K562 (cell line): ENCODE data around the gene PIAS3. TPM values are rescaled to one million over a fixed set of nuclear protein-coding genes. Genes with fewer than 3 reads are reported as not detected.

Experiments used
- ATAC-seq: fragments of 200-7000 bp; cut with Tn5 transposase; 3 replicates; pipeline ENCODE4 v1.9.1; 2020; ENCODE audit warnings: moderate library complexity
- BruUV-seq: library from RNA; stranded (reverse); fragments of 400-500 nt; replicated peaks from 2 replicates; lab custom pipeline; 2021; lab: Mats Ljungman, UMichigan
- CTCF ChIA-PET: fragments of 300-600 bp; formaldehyde crosslinking; extraction: SDS; loops from one replicate; lab custom pipeline; 2021; ENCODE audit warnings: low intra/inter-chr PET ratio; lab: Yijun Ruan, JAX
- POLR2A ChIA-PET: fragments of 300-600, 350-650 bp; sonication (Branson Sonifier 250); formaldehyde crosslinking; extraction: SDS; loops from one replicate; lab custom pipeline; 2021; ENCODE audit warnings: antibody characterized with exemption, inconsistent platforms; lab: Yijun Ruan, JAX
- DNase-seq, 4 experiments: peaks; one replicate each; pipeline versions ENCODE4 v3.0.0 to v3.0.0-alpha.2; 2011 to 2018; ENCODE audit warnings: low spot score in 3 of 4, mixed read lengths in 3 of 4; ENCODE audit errors: extremely low read depth in 1 of 4
- FAIRE-seq: peaks from 2 replicates; lab custom pipeline; 2011; peaks lifted over from hg19 to GRCh38; lab: Jason Lieb, UNC
- H2AFZ ChIP-seq: 2 replicates; pipeline ENCODE4 v1.6.0; 2011; ENCODE audit warnings: low read depth, low read length, control low read depth, inconsistent platforms
- H3K27ac ChIP-seq: fragments of 200-600 bp; 3 replicates; pipeline ENCODE4 v1.8.0; 2011; ENCODE audit warnings: low read depth, mild to moderate bottlenecking, control low read depth, inconsistent platforms, low read length, moderate library complexity, mixed read lengths; ENCODE audit errors: extremely low read depth
- H3K27me3 ChIP-seq, 2 experiments: fragments of 300-600 bp in 1 of 2; 2 replicates in 1 of 2; 3 replicates in 1 of 2; pipeline versions ENCODE4 v1.6.0 to v1.8.0; 2011; ENCODE audit warnings: inconsistent platforms in 2 of 2, low read length in 2 of 2, mild to moderate bottlenecking in 1 of 2, mixed read lengths in 1 of 2, moderate library complexity in 1 of 2; ENCODE audit not compliant: control insufficient read depth in 2 of 2, insufficient read depth in 2 of 2
- H3K36me3 ChIP-seq: fragments of 300-600 bp; 3 replicates; pipeline ENCODE4 v1.8.0; 2011; ENCODE audit warnings: mild to moderate bottlenecking, low read length, inconsistent platforms; ENCODE audit not compliant: control insufficient read depth, insufficient read depth
- H3K4me1 ChIP-seq, 2 experiments: fragments of 200-600 bp in 1 of 2; replicated peaks in 1 of 2; 2 replicates in 1 of 2; 3 replicates in 1 of 2; pipeline versions ENCODE4 v1.5.1 to v1.8.0; 2011; ENCODE audit warnings: inconsistent platforms in 2 of 2, low read length in 2 of 2, mild to moderate bottlenecking in 1 of 2, mixed read lengths in 1 of 2, moderate library complexity in 1 of 2; ENCODE audit not compliant: control insufficient read depth in 2 of 2, insufficient read depth in 2 of 2
- H3K4me2 ChIP-seq: 2 replicates; pipeline ENCODE4 v1.6.1; 2011; ENCODE audit warnings: low read length, control low read depth, inconsistent platforms, mixed read lengths; ENCODE audit not compliant: insufficient read depth
- H3K4me3 ChIP-seq: fragments of 200-600 bp; sonication (generic), shearing (Covaris generic); 2 replicates; pipeline ENCODE4 v1.5.1; 2016; ENCODE audit warnings: control low read depth, inconsistent platforms
- H3K79me2 ChIP-seq: fragments of 200-600 bp; 3 replicates; pipeline ENCODE4 v1.8.0; 2011; ENCODE audit warnings: low read length, inconsistent platforms; ENCODE audit not compliant: control insufficient read depth, insufficient read depth
- H3K9ac ChIP-seq, 2 experiments: 2 replicates each; pipeline versions ENCODE4 v1.6.0 to v1.6.1; 2011; ENCODE audit warnings: low read depth in 2 of 2, low read length in 2 of 2, control low read depth in 1 of 2, inconsistent platforms in 1 of 2, mild to moderate bottlenecking in 1 of 2, mixed read lengths in 1 of 2; ENCODE audit not compliant: insufficient read depth in 1 of 2
- H3K9me1 ChIP-seq: one replicate; pipeline ENCODE4 v1.6.0; 2011; ENCODE audit warnings: inconsistent platforms, mild to moderate bottlenecking, low read length, moderate library complexity; ENCODE audit not compliant: control insufficient read depth, insufficient read depth
- H3K9me3 ChIP-seq: replicated peaks from 2 replicates; pipeline ENCODE4 v1.5.1; 2011; ENCODE audit warnings: low read depth, low read length, inconsistent platforms; ENCODE audit not compliant: control insufficient read depth, insufficient read depth
- H4K20me1 ChIP-seq: replicated peaks from 2 replicates; pipeline ENCODE4 v1.6.1; 2011; ENCODE audit warnings: low read length, inconsistent platforms, mixed read lengths; ENCODE audit not compliant: control insufficient read depth, insufficient read depth
- CHD1 ChIP-seq: fragments of 200-600 bp; sonication (generic); IDR thresholded peaks from one replicate; pipeline ENCODE4 v1.6.1; 2012; ENCODE audit warnings: mild to moderate bottlenecking, moderate library complexity, low read length, inconsistent platforms
- CSDE1 ChIP-seq, 2 experiments: fragments of 450-650 bp; IDR thresholded peaks; 2 replicates each; pipeline ENCODE4 v1.6.1; 2016; ENCODE audit warnings: mild to moderate bottlenecking in 1 of 2
- EZH2 ChIP-seq: IDR thresholded peaks from 2 replicates; pipeline ENCODE4 v1.6.1; 2012; ENCODE audit warnings: low read depth, mild to moderate bottlenecking, inconsistent platforms, low read length, borderline replicate concordance
- FOXA3 ChIP-seq, 2 experiments: fragments of 450-650 bp in 1 of 2; sonication (generic) in 1 of 2; formaldehyde crosslinking; IDR thresholded peaks in 1 of 2; conservative IDR thresholded peaks in 1 of 2; 2 replicates each; pipeline versions ENCODE4 v1.4.0 to v1.8.0; 2020 to 2022; ENCODE audit warnings: mild to moderate bottlenecking in 2 of 2, missing genetic modification reagents in 1 of 2
- SMARCC2 ChIP-seq: fragments of 450-650 bp; IDR thresholded peaks from 2 replicates; pipeline ENCODE4 v1.6.1; 2017; ENCODE audit warnings: antibody characterized with exemption, moderate library complexity, mild to moderate bottlenecking, low read depth
- SMARCE1 ChIP-seq: fragments of 450-650 bp; IDR thresholded peaks from 2 replicates; pipeline ENCODE4 v1.7.1; 2016; ENCODE audit warnings: mild to moderate bottlenecking
- STAT5B ChIP-seq: fragments of 250-450 bp; sonication (Bioruptor Pico); IDR thresholded peaks from 2 replicates; pipeline ENCODE4 v1.8.0; 2021; ENCODE audit warnings: mild to moderate bottlenecking, inconsistent platforms
- TGIF2 ChIP-seq: sonication (generic); formaldehyde crosslinking; IDR thresholded peaks from 2 replicates; pipeline ENCODE4 v1.8.1; 2022; ENCODE audit warnings: mild to moderate bottlenecking, missing genetic modification reagents, moderate library complexity
- ZNF780A ChIP-seq: fragments of 250-450 bp; sonication (Bioruptor Pico); IDR thresholded peaks from 2 replicates; pipeline ENCODE4 v1.5.0; 2021; ENCODE audit warnings: mild to moderate bottlenecking
- WGBS: fragments of 100-300 bp; shearing (Covaris generic); methylation state at CpG from one replicate; pipeline ENCODE4 v1.1.6; 2016; ENCODE audit warnings: low coverage, mixed read lengths; ENCODE audit not compliant: insufficient coverage; ENCODE audit errors: missing lambda C conversion rate; 5-methylcytosine and 5-hydroxymethylcytosine counted together
- in situ Hi-C: fragments of 300-500 bp; cut with MboI; formaldehyde crosslinking; loops from 4 replicates; pipeline ENCODE4 v1.15.0; 2018; ENCODE audit warnings: inconsistent platforms, mixed read lengths
- intact Hi-C: fragments of 100-400 bp; cut with micrococcal nuclease; formaldehyde crosslinking; loops from 2 replicates; pipeline ENCODE4 v1.14.2; 2022
- polyA plus RNA-seq, 8 experiments: library from polyadenylated mRNA; depleted of rRNA in 4 of 8; stranded (reverse) in 5 of 8; unstranded in 3 of 8; fragments of >200 nt; fragmentation: Nextera tagmentation in 2 of 8; fragmentation: Illumina TruSeq in 1 of 8; extraction: Ambion mirVana in 2 of 8; extraction: Trizol in 1 of 8; gene quantifications; 2 replicates each; pipeline versions ENCODE4 v1.2.1 to v1.2.3, GENCODE V29; 2011 to 2014; ENCODE audit warnings: inconsistent platforms in 1 of 8, missing spikeins in 1 of 8
- total RNA-seq, 7 experiments: library from RNA; depleted of rRNA in 6 of 7; stranded (reverse); fragments of >200 nt in 6 of 7; fragmentation: Illumina TruSeq in 2 of 7; extraction: Trizol in 2 of 7; gene quantifications; 2 replicates each; pipeline versions ENCODE4 v1.2.1 to v1.2.3, GENCODE V29; 2011 to 2021; ENCODE audit warnings: low replicate concordance in 1 of 7
- TF ChIP-seq, protein P1 (sequence below): fragments of 450-650 bp; IDR thresholded peaks from 2 replicates; pipeline ENCODE4 v1.6.1; 2016; ENCODE audit warnings: mild to moderate bottlenecking, moderate library complexity

The PIAS3 gene
- total and polyA plus RNA-seq, 9 of the 15 experiments (the other 6 are each of a cell fraction or from before 2014, with no cell fraction given) = 1.1 to 25.6 (median 7.9) TPM

DNA sequence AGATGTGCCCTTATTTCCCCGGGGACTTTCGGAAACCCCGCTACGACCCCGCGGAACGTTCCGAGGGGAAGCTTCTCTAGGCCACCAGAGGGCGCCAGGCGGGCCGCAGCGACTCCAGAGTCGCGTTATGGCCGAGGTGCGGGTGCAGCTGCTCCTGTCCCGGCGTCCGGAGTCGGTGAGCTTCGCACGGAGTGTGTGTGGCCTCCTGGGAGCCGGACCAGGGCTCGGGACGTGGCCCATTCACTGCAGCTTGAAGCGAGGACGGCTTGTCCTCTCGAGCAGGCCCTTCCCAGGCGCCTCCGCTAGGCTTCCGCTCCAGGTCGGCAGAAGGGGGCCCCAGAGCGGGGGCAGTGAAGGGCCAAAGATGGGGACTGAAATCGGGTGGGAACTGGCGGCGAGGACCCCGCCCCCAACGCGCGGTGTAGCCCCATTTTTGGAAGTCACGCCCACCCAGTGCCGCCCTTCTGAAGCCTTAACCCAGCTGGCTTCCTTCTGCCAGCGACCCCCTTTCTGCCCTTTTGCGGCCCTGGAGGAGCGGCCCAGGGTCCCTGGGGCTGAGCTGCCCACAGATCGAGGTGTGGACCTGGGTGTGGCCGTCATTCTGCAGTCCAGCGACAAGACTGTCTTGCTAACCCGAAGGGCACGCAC is 13.2 kb downstream of the PIAS3 start, which contains the start of gene NUDT17:
NUDT17 (plus strand) TSS at position 117 of the 648 bp plus-strand sequence; CDS start at position 128, 11 bp downstream.
- Histone ChIP-seq H2AFZ (peak within 1 kb of the TSS; percentile 96), H3K4me2 (peak within 1 kb of the TSS; percentile 82), H3K9ac (peak within 1 kb of the TSS; percentile 68 to 93), H3K9me3 (no peaks in the 10 kb centered on the region), H3K79me2 (no peaks in the 10 kb centered on the region), H3K4me3 (peak within 1 kb of the TSS; percentile 54), H3K36me3 (peaks cover 54% of the 10 kb centered on the region), H3K4me1 (peaks cover 7 to 20% of the 10 kb centered on the region in 2 experiments; a peak in 4 of 5 replicates), H3K27me3 (no peaks in the 10 kb centered on the region), H3K27ac (peak within 1 kb of the TSS; percentile 59), H4K20me1 (no peaks in the 10 kb centered on the region), H3K9me1 (no peaks in the 10 kb centered on the region)
- peak; percentile 71 for FAIRE-seq
- in situ Hi-C loops = loop anchor here (5.0 kb wide), 1 partner anchor 167 kb away; no protein-coding TSS in a partner anchor
- intact Hi-C loops = loop anchor here (1.0 to 5.0 kb wide), 5 partner anchors 13 to 168 kb away; partner anchors contain the start of genes ITGA10 and PIAS3
- CTCF ChIA-PET = interaction anchor here (0.6 to 2.5 kb wide), 5 partner anchors 10 to 168 kb away, joined by 3 to 16 read pairs (median 6); partner anchors contain the start of genes ANKRD35 and ITGA10
- TSS peak; percentile 43 for BruUV-seq
- DNase-seq = peak; percentile 82 to 89 (median 86)
- POLR2A ChIA-PET = interaction anchor here (0.6 to 6.8 kb wide), 17 partner anchors 11 to 206 kb away, joined by 3 to 40 read pairs (median 5); partner anchors contain the start of genes ANKRD34A, PIAS3, POLR3GL and RBM8A
- ATAC-seq = peak; percentile 89
- under 1% methylated on average over 48 of the region's 50 CpGs for WGBS
- TF ChIP-seq EZH2 = no peak
- TF ChIP-seq CSDE1 (IDR thresholded peaks at IDR 0.05) = no peak
- TF ChIP-seq CHD1 = peak; percentile 31
- no peak for TF ChIP-seq ZNF780A (CRISPR knock-in tag)
- no peak for TF ChIP-seq STAT5B (CRISPR knock-in tag)
- TF ChIP-seq TGIF2 (CRISPR knock-in tag) = no peak
- TF ChIP-seq SMARCE1 = no peak
- no peak; a peak in 1 of 4 replicates for TF ChIP-seq FOXA3 (CRISPR knock-in tag; conservative IDR thresholded peaks at IDR 0.05 in 1 of 2, IDR thresholded peaks at IDR 0.05 in 1 of 2)
- TF ChIP-seq SMARCC2 = no peak
- TF ChIP-seq, protein P1, sequence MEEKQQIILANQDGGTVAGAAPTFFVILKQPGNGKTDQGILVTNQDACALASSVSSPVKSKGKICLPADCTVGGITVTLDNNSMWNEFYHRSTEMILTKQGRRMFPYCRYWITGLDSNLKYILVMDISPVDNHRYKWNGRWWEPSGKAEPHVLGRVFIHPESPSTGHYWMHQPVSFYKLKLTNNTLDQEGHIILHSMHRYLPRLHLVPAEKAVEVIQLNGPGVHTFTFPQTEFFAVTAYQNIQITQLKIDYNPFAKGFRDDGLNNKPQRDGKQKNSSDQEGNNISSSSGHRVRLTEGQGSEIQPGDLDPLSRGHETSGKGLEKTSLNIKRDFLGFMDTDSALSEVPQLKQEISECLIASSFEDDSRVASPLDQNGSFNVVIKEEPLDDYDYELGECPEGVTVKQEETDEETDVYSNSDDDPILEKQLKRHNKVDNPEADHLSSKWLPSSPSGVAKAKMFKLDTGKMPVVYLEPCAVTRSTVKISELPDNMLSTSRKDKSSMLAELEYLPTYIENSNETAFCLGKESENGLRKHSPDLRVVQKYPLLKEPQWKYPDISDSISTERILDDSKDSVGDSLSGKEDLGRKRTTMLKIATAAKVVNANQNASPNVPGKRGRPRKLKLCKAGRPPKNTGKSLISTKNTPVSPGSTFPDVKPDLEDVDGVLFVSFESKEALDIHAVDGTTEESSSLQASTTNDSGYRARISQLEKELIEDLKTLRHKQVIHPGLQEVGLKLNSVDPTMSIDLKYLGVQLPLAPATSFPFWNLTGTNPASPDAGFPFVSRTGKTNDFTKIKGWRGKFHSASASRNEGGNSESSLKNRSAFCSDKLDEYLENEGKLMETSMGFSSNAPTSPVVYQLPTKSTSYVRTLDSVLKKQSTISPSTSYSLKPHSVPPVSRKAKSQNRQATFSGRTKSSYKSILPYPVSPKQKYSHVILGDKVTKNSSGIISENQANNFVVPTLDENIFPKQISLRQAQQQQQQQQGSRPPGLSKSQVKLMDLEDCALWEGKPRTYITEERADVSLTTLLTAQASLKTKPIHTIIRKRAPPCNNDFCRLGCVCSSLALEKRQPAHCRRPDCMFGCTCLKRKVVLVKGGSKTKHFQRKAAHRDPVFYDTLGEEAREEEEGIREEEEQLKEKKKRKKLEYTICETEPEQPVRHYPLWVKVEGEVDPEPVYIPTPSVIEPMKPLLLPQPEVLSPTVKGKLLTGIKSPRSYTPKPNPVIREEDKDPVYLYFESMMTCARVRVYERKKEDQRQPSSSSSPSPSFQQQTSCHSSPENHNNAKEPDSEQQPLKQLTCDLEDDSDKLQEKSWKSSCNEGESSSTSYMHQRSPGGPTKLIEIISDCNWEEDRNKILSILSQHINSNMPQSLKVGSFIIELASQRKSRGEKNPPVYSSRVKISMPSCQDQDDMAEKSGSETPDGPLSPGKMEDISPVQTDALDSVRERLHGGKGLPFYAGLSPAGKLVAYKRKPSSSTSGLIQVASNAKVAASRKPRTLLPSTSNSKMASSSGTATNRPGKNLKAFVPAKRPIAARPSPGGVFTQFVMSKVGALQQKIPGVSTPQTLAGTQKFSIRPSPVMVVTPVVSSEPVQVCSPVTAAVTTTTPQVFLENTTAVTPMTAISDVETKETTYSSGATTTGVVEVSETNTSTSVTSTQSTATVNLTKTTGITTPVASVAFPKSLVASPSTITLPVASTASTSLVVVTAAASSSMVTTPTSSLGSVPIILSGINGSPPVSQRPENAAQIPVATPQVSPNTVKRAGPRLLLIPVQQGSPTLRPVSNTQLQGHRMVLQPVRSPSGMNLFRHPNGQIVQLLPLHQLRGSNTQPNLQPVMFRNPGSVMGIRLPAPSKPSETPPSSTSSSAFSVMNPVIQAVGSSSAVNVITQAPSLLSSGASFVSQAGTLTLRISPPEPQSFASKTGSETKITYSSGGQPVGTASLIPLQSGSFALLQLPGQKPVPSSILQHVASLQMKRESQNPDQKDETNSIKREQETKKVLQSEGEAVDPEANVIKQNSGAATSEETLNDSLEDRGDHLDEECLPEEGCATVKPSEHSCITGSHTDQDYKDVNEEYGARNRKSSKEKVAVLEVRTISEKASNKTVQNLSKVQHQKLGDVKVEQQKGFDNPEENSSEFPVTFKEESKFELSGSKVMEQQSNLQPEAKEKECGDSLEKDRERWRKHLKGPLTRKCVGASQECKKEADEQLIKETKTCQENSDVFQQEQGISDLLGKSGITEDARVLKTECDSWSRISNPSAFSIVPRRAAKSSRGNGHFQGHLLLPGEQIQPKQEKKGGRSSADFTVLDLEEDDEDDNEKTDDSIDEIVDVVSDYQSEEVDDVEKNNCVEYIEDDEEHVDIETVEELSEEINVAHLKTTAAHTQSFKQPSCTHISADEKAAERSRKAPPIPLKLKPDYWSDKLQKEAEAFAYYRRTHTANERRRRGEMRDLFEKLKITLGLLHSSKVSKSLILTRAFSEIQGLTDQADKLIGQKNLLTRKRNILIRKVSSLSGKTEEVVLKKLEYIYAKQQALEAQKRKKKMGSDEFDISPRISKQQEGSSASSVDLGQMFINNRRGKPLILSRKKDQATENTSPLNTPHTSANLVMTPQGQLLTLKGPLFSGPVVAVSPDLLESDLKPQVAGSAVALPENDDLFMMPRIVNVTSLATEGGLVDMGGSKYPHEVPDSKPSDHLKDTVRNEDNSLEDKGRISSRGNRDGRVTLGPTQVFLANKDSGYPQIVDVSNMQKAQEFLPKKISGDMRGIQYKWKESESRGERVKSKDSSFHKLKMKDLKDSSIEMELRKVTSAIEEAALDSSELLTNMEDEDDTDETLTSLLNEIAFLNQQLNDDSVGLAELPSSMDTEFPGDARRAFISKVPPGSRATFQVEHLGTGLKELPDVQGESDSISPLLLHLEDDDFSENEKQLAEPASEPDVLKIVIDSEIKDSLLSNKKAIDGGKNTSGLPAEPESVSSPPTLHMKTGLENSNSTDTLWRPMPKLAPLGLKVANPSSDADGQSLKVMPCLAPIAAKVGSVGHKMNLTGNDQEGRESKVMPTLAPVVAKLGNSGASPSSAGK = peak; percentile 82
